Activated naive CD4-positive, alpha-beta T cell treated with anti-CD3 and anti-CD28 coated beads, Interleukin-2, amount 50 U/mL, for 72 hours (primary cell): Measurements from ENCODE around the gene PPP1R12C. TPM values are rescaled to one million over a fixed set of nuclear protein-coding genes. Genes with fewer than 3 reads are reported as not detected.
A peak's percentile ranks its signal among the peaks of the same experiment; 100 is the strongest.

Experiments
- ATAC-seq, 2 donors: fragments of 150-1000 bp; cut with Tn5 transposase; 2 replicates each; pipeline ENCODE4 v1.10.0; 2021; ENCODE audit warnings: mild to moderate bottlenecking in 2 of 2, moderate library complexity in 2 of 2
- DNase-seq, 2 donors: peaks; one replicate each; pipeline ENCODE4 v3.0.0; 2021 to 2022; ENCODE audit warnings: low spot score in 2 of 2
- H3K27ac Mint-ChIP-seq, 2 donors: one replicate each; pipeline ENCODE4 v1.8.0; 2022; ENCODE audit warnings: mild to moderate bottlenecking in 2 of 2, mixed read lengths in 2 of 2
- H3K36me3 Mint-ChIP-seq, 2 donors: one replicate each; pipeline ENCODE4 v1.8.0; 2022; ENCODE audit warnings: mixed read lengths in 2 of 2
- H3K9me3 Mint-ChIP-seq, 2 donors: one replicate each; pipeline ENCODE4 v1.8.0; 2022; ENCODE audit warnings: mixed read lengths in 2 of 2
- total RNA-seq, 2 donors: library from RNA; stranded (reverse); gene quantifications; one replicate each; pipeline ENCODE4 v1.2.3, GENCODE V29; 2022

The PPP1R12C gene
- total RNA-seq, 2 donors from 2014 or later: 52.7 to 76.5 TPM

GRCh38 chr19:55099557-55100506 lies 17.6 kb downstream of the PPP1R12C start:
- no peak for ATAC-seq
- H3K27ac Mint-ChIP-seq: peak overlapping the region in 1 of 2 donors; percentile 69
- peaks cover 0 to 12% of the 10 kb centered on the region in 2 donors for H3K36me3 Mint-ChIP-seq
- no peaks in the 10 kb centered on the region for H3K9me3 Mint-ChIP-seq
- no peak for DNase-seq

GRCh38 chr19:55098716-55099556 lies 18.5 kb downstream of the PPP1R12C start:
- Mint-ChIP-seq H3K27ac (peak overlapping the region in 1 of 2 donors; percentile 60), H3K36me3 (peaks cover 0 to 12% of the 10 kb centered on the region in 2 donors), H3K9me3 (no peaks in the 10 kb centered on the region)
- no peak for DNase-seq
- ATAC-seq: no peak

- ATAC-seq: no peak
- Mint-ChIP-seq H3K27ac (peak overlapping the region in 1 of 2 donors; percentile 60), H3K9me3 (no peaks in the 10 kb centered on the region), H3K36me3 (peaks cover 0 to 7% of the 10 kb centered on the region in 2 donors)
- no peak for DNase-seq
Measured at GRCh38 chr19:55097864-55098715, 19.3 kb downstream of the PPP1R12C start.

GRCh38 chr19:55096061-55096701 lies 21.3 kb downstream of the PPP1R12C start:
- H3K36me3 Mint-ChIP-seq: peaks cover 0 to 4% of the 10 kb centered on the region in 2 donors

GRCh38 chr19:55095260-55096060 lies 22.0 kb downstream of the PPP1R12C start:
- no peak for DNase-seq
- ATAC-seq: no peak
- H3K9me3 Mint-ChIP-seq: no peaks in the 10 kb centered on the region
- H3K36me3 Mint-ChIP-seq: peaks cover 0 to 8% of the 10 kb centered on the region in 2 donors
- H3K27ac Mint-ChIP-seq: no peak overlapping the region

More at GRCh38 chr19:55096061-55096701, 21.3 kb downstream of the PPP1R12C start:
- H3K9me3 Mint-ChIP-seq: no peaks in the 10 kb centered on the region
- H3K27ac Mint-ChIP-seq: no peak overlapping the region
- no peak for ATAC-seq
- DNase-seq: no peak

GRCh38 chr19:55094456-55095259 lies 22.8 kb downstream of the PPP1R12C start:
- Mint-ChIP-seq H3K36me3 (peaks cover 0 to 6% of the 10 kb centered on the region in 2 donors), H3K27ac (no peak overlapping the region), H3K9me3 (no peaks in the 10 kb centered on the region)
- ATAC-seq (no peak), DNase-seq (no peak)

GRCh38 chr19:55092423-55093318 lies 24.8 kb downstream of the PPP1R12C start:
- H3K9me3 Mint-ChIP-seq: no peaks in the 10 kb centered on the region
- ATAC-seq: no peak
- H3K36me3 Mint-ChIP-seq: peaks cover 7 to 15% of the 10 kb centered on the region in 2 donors
- no peak overlapping the region for H3K27ac Mint-ChIP-seq
- no peak for DNase-seq

- H3K27ac Mint-ChIP-seq: no peak overlapping the region
- H3K36me3 Mint-ChIP-seq: peaks cover 7 to 15% of the 10 kb centered on the region in 2 donors
- DNase-seq (no peak), ATAC-seq (no peak)
- no peaks in the 10 kb centered on the region for H3K9me3 Mint-ChIP-seq
Measured at GRCh38 chr19:55091955-55092354, 25.5 kb downstream of the PPP1R12C start.

GRCh38 chr19:55091126-55091910 lies 26.1 kb downstream of the PPP1R12C start:
- DNase-seq (no peak), ATAC-seq (no peak)
- Mint-ChIP-seq H3K27ac (no peak overlapping the region), H3K9me3 (no peaks in the 10 kb centered on the region), H3K36me3 (peaks cover 7 to 15% of the 10 kb centered on the region in 2 donors)

- ATAC-seq: no peak
- DNase-seq: no peak
- Mint-ChIP-seq H3K9me3 (no peaks in the 10 kb centered on the region), H3K36me3 (peaks cover 7 to 15% of the 10 kb centered on the region in 2 donors), H3K27ac (peak overlapping the region in 1 of 2 donors; percentile 4)
Measured at GRCh38 chr19:55090564-55090963, 26.9 kb downstream of the PPP1R12C start.

- ATAC-seq: no peak
- DNase-seq: no peak
- Mint-ChIP-seq H3K36me3 (peaks cover 7 to 15% of the 10 kb centered on the region in 2 donors), H3K27ac (peak overlapping the region in 1 of 2 donors; percentile 4), H3K9me3 (no peaks in the 10 kb centered on the region)
Measured at GRCh38 chr19:55089342-55089944, 28.0 kb downstream of the PPP1R12C start.

GRCh38 chr19:55088543-55089341 lies 28.7 kb downstream of the PPP1R12C start:
- DNase-seq (peak in 1 of 2 donors; percentile 94), ATAC-seq (peak; percentile 28 to 47)
- Mint-ChIP-seq H3K27ac (no peak overlapping the region), H3K36me3 (peaks cover 7 to 15% of the 10 kb centered on the region in 2 donors), H3K9me3 (no peaks in the 10 kb centered on the region)
